Keratinocyte (primary cell): ENCODE measurements around the gene SUCNR1. TPM values are rescaled to one million over a fixed set of nuclear protein-coding genes. Genes with fewer than 3 reads are reported as not detected.

Source experiments
- DNase-seq: peaks from one replicate; pipeline ENCODE4 v3.0.0-alpha.2; 2011; ENCODE audit warnings: low read depth, missing footprints, low spot score
- FAIRE-seq: peaks from 2 replicates; lab custom pipeline; 2011; peaks lifted over from hg19 to GRCh38; lab: Jason Lieb, UNC
- H2AFZ ChIP-seq: 2 replicates; pipeline ENCODE4 v1.6.0; 2012; ENCODE audit warnings: low read length, control low read depth, inconsistent platforms; ENCODE audit not compliant: control insufficient read depth
- H3K27ac ChIP-seq: 2 replicates; pipeline ENCODE4 v1.5.1; 2011; ENCODE audit warnings: low read length; ENCODE audit not compliant: control insufficient read depth, insufficient read depth
- H3K27me3 ChIP-seq: 3 replicates; pipeline ENCODE4 v1.6.0; 2011; ENCODE audit warnings: low read length; ENCODE audit not compliant: control insufficient read depth, insufficient read depth; ENCODE audit errors: extremely low read depth
- H3K36me3 ChIP-seq, 2 experiments: 2 replicates in 1 of 2; 3 replicates in 1 of 2; pipeline ENCODE4 v1.5.1; 2011; ENCODE audit warnings: low read length in 2 of 2, mild to moderate bottlenecking in 1 of 2; ENCODE audit not compliant: control insufficient read depth in 2 of 2, insufficient read depth in 2 of 2; ENCODE audit errors: extremely low read depth in 1 of 2
- H3K4me1 ChIP-seq: 3 replicates; pipeline ENCODE4 v1.5.1; 2011; ENCODE audit warnings: low read length; ENCODE audit not compliant: control insufficient read depth, insufficient read depth; ENCODE audit errors: extremely low read depth
- H3K4me2 ChIP-seq: 3 replicates; pipeline ENCODE4 v1.6.0; 2011; ENCODE audit warnings: low read depth, low read length; ENCODE audit not compliant: control insufficient read depth, insufficient read depth; ENCODE audit errors: extremely low read depth
- H3K4me3 ChIP-seq, 3 experiments: fragments of 200-600 bp in 1 of 3; sonication (generic) in 1 of 3; 2 replicates in 2 of 3; 3 replicates in 1 of 3; pipeline ENCODE4 v1.5.1; 2011 to 2016; ENCODE audit warnings: low read length in 3 of 3, mild to moderate bottlenecking in 3 of 3, control low read depth in 2 of 3, inconsistent platforms in 1 of 3, low read depth in 1 of 3, mixed read lengths in 1 of 3, mixed run types in 1 of 3, moderate library complexity in 1 of 3; ENCODE audit not compliant: control insufficient read depth in 2 of 3, insufficient read depth in 2 of 3; ENCODE audit errors: extremely low read depth in 1 of 3
- H3K79me2 ChIP-seq: 2 replicates; pipeline ENCODE4 v1.6.0; 2012; ENCODE audit warnings: low read length; ENCODE audit not compliant: control insufficient read depth, insufficient read depth
- H3K9ac ChIP-seq: 3 replicates; pipeline ENCODE4 v1.6.0; 2011; ENCODE audit warnings: low read length; ENCODE audit not compliant: control insufficient read depth, insufficient read depth; ENCODE audit errors: extremely low read depth
- H3K9me1 ChIP-seq: 3 replicates; pipeline ENCODE4 v1.6.0; 2011; ENCODE audit warnings: low read length; ENCODE audit not compliant: control insufficient read depth, insufficient read depth; ENCODE audit errors: extremely low read depth
- H3K9me3 ChIP-seq: 2 replicates; pipeline ENCODE4 v1.5.1; 2012; ENCODE audit warnings: low read depth, low read length; ENCODE audit not compliant: control insufficient read depth
- H4K20me1 ChIP-seq: 3 replicates; pipeline ENCODE4 v1.6.0; 2011; ENCODE audit warnings: low read length; ENCODE audit not compliant: control insufficient read depth, insufficient read depth; ENCODE audit errors: extremely low read depth
- EZH2 ChIP-seq: IDR thresholded peaks from one replicate; pipeline ENCODE4 v1.6.1; 2012; ENCODE audit warnings: inconsistent platforms, mild to moderate bottlenecking, low read length, moderate library complexity
- dilution Hi-C: fragments of 300-500 bp; cut with MboI; formaldehyde crosslinking; loops from one replicate; pipeline ENCODE4 v1.7.0; 2020; ENCODE audit warnings: low sequenced_read_pairs; ENCODE audit not compliant: extremely low pct_ligation_motif_present
- polyA plus RNA-seq, 5 experiments: library from polyadenylated mRNA; depleted of rRNA in 3 of 5; stranded (reverse) in 3 of 5; stranded (forward) in 1 of 5; unstranded in 1 of 5; fragments of >200 nt; gene quantifications; 1 replicate in 1 of 5; 2 replicates in 3 of 5; 3 replicates in 1 of 5; pipeline versions ENCODE4 v1.2.1 to v1.2.3, GENCODE V29; 2011 to 2012; ENCODE audit warnings: missing spikeins in 2 of 5, low read depth in 1 of 5, low replicate concordance in 1 of 5
- TF ChIP-seq, protein P1 (sequence below), 3 experiments: IDR thresholded peaks in 1 of 3; conservative IDR thresholded peaks in 1 of 3; optimal IDR thresholded peaks in 1 of 3; 2 replicates in 2 of 3; 3 replicates in 1 of 3; pipeline versions ENCODE3 to v1.5.1; 2011; ENCODE audit warnings: low read length in 3 of 3, mild to moderate bottlenecking in 3 of 3, moderate library complexity in 2 of 3, control low read depth in 1 of 3, inconsistent platforms in 1 of 3; ENCODE audit not compliant: insufficient read depth in 2 of 3; ENCODE audit errors: extremely low read depth in 1 of 3

Gene SUCNR1
- polyA plus RNA-seq, 1 donor (not counting 4 experiments of a cell fraction or from before 2014, with no cell fraction given): not detected

DNA sequence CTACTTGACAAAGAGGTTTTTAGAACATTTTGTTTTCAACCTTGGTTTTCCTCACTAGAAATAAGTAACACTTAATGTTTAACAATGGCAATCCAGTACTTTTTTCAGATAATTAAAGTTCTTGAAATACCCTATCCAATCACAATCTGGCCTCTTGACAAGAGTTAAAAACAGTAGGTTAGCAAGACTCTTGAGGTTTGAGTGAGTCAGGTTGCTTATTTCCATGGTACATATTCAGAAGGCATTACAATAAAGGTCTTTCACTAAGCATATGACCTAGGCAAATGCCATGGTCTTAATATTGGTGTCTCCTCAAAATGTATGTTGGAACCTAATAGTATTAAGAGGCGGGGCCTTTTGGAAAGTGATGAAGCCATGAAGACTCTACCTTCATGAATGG, 5.6 kb downstream of the SUCNR1 start:
- Histone ChIP-seq H3K36me3 (no peaks in the 10 kb centered on the region), H2AFZ (no peak overlapping the region), H3K4me1 (no peaks in the 10 kb centered on the region), H3K4me2 (no peak overlapping the region), H3K4me3 (no peak overlapping the region), H3K9ac (no peak overlapping the region), H3K27me3 (no peaks in the 10 kb centered on the region), H3K27ac (no peak overlapping the region), H3K79me2 (no peaks in the 10 kb centered on the region), H3K9me1 (no peaks in the 10 kb centered on the region), H4K20me1 (no peaks in the 10 kb centered on the region), H3K9me3 (no peaks in the 10 kb centered on the region)
- dilution Hi-C loops: no loop called here
- TF ChIP-seq, protein P1, sequence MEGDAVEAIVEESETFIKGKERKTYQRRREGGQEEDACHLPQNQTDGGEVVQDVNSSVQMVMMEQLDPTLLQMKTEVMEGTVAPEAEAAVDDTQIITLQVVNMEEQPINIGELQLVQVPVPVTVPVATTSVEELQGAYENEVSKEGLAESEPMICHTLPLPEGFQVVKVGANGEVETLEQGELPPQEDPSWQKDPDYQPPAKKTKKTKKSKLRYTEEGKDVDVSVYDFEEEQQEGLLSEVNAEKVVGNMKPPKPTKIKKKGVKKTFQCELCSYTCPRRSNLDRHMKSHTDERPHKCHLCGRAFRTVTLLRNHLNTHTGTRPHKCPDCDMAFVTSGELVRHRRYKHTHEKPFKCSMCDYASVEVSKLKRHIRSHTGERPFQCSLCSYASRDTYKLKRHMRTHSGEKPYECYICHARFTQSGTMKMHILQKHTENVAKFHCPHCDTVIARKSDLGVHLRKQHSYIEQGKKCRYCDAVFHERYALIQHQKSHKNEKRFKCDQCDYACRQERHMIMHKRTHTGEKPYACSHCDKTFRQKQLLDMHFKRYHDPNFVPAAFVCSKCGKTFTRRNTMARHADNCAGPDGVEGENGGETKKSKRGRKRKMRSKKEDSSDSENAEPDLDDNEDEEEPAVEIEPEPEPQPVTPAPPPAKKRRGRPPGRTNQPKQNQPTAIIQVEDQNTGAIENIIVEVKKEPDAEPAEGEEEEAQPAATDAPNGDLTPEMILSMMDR (optimal IDR thresholded peaks at IDR 0.05 in 1 of 3, IDR thresholded peaks at IDR 0.05 in 1 of 3, conservative IDR thresholded peaks at IDR 0.05 in 1 of 3; ENCODE audit: extremely low read depth in 1 of 3, insufficient read depth in 2 of 3, low read length in 3 of 3): no peak
- TF ChIP-seq EZH2: no peak
- no peak for FAIRE-seq
- no peak for DNase-seq

DNA sequence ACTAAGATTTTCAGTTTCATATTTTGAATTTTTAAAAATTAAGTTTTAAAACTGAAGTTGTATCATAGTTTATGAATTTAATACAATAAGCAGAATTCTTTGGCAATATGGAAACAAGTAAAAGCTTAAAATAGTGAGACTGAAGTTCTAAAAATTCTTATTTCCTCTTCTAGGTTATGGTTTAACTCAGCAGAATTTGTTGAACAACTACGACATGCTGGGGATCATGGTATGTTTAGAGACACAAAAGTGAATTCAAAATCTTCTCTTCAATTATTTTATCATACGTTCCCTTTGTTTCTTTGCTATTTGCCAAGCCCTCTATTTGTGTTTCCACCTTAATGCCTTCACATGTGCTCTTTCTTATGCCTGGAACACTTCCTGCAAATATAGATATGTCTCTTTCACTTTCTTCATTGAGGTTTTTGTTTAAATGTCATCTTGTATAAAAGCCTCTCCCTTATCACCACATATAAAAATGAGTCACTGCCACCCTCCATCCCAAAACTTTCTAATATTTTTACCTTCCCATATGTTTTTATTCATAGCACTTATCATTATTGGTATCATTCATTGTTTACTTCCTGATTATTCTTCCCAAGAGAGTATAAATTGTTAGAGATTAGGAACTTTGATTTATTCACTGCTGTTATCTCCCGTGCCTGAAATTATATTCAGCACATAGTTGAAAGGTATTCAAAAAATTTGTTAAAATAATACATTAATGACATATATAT, 6.4 kb downstream of the SUCNR1 start:
- Histone ChIP-seq H3K79me2 (no peaks in the 10 kb centered on the region), H3K4me1 (no peaks in the 10 kb centered on the region), H2AFZ (no peak overlapping the region), H3K27ac (no peak overlapping the region), H4K20me1 (no peaks in the 10 kb centered on the region), H3K9ac (no peak overlapping the region), H3K9me1 (no peaks in the 10 kb centered on the region), H3K9me3 (no peaks in the 10 kb centered on the region), H3K4me3 (no peak overlapping the region), H3K27me3 (no peaks in the 10 kb centered on the region), H3K36me3 (no peaks in the 10 kb centered on the region), H3K4me2 (no peak overlapping the region)
- FAIRE-seq (no peak), DNase-seq (no peak)
- dilution Hi-C loops: no loop called here
- TF ChIP-seq EZH2: no peak
- TF ChIP-seq, protein P1 (optimal IDR thresholded peaks at IDR 0.05 in 1 of 3, IDR thresholded peaks at IDR 0.05 in 1 of 3, conservative IDR thresholded peaks at IDR 0.05 in 1 of 3; ENCODE audit: extremely low read depth in 1 of 3, insufficient read depth in 2 of 3, low read length in 3 of 3): no peak
